ENCODE results near the gene CAMKMT.

CAMKMT gene

DNA sequence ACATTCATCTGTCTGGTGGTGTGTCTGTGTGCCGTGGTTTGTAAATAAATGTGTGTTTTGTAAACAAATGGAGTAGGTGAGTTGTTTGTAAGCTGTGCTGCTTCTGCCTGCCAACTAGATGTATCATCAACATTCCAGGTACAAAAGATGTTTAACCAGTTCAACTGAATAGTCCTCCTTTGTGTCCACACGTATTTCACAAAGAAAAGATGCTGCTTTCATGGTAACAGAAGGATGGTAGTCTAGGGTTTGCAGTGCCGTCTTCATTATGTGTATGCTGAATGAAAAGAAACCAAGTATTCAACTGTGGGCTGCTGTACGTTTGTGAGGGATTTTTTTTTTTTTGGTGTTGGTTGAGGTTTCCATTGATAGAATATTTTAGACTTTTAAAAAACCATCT is 72.1 kb downstream of the CAMKMT start:
- H2AFZ ChIP-seq (ENCODE audit: low read length), result no peak overlapping the region
- no peaks in the 10 kb centered on the region for H3K9me3 ChIP-seq (replicated peaks; ENCODE audit: insufficient read depth, low read length)
- no peak overlapping the region for H3K4me2 ChIP-seq (ENCODE audit: low read depth, low read length)
- H3K79me2 ChIP-seq (ENCODE audit: low read length), result no peaks in the 10 kb centered on the region
- no peak overlapping the region for H3K9ac ChIP-seq (ENCODE audit: low read length)
- H3K4me3 ChIP-seq (ENCODE audit: low read length), result no peak overlapping the region
- H3F3A ChIP-seq (ENCODE audit: insufficient read depth, low read length), result no peaks in the 10 kb centered on the region
- no peak for TF ChIP-seq CTCF (IDR thresholded peaks at IDR 0.05; ENCODE audit: low read length)
- no peak for TF ChIP-seq EZH2 (optimal IDR thresholded peaks at IDR 0.05; ENCODE audit: low read depth, low read length)
- TF ChIP-seq EZH2phosphoT487 (IDR thresholded peaks at IDR 0.05; ENCODE audit: low read length), result no peak
- H3K36me3 ChIP-seq (replicated peaks; ENCODE audit: insufficient read depth, low read length), result no peaks in the 10 kb centered on the region
- H3K4me1 ChIP-seq (ENCODE audit: low read length), result no peaks in the 10 kb centered on the region
- H3K9me2 ChIP-seq (replicated peaks; ENCODE audit: insufficient read depth, low read length), result no peaks in the 10 kb centered on the region
- H3K27ac ChIP-seq (ENCODE audit: low read length), result no peak overlapping the region
- no peak for DNase-seq
- H4K20me1 ChIP-seq (ENCODE audit: insufficient read depth, low read length), result no peaks in the 10 kb centered on the region
- no peaks in the 10 kb centered on the region for H3K27me3 ChIP-seq (replicated peaks; ENCODE audit: insufficient read depth, low read length)

DNA sequence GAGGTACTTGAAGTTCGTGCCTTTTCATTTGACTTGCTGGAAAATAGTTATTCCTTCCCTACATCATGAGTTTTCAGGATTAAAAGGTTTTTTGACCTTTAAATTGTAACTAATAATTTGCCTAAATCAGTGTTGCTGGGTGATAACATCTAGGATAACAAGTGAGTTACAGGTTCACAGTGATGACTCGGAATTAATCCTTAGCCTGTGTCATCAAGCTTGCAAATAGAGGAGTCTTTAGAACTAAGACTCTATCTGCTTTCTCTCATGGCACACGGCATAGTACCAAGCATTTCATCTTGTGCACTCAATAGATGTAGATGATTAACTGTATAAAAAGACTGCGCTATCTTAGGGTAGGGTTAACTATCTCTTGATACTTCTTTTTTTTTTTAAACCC is 79.5 kb downstream of the CAMKMT start:
- Histone ChIP-seq H3F3A (ENCODE audit: insufficient read depth, low read length) (no peaks in the 10 kb centered on the region), H3K36me3 (replicated peaks; ENCODE audit: insufficient read depth, low read length) (no peaks in the 10 kb centered on the region), H3K27ac (ENCODE audit: low read length) (no peak overlapping the region), H4K20me1 (ENCODE audit: insufficient read depth, low read length) (no peaks in the 10 kb centered on the region), H3K4me1 (ENCODE audit: low read length) (no peaks in the 10 kb centered on the region), H3K4me3 (ENCODE audit: low read length) (no peak overlapping the region), H2AFZ (ENCODE audit: low read length) (no peak overlapping the region), H3K79me2 (ENCODE audit: low read length) (no peaks in the 10 kb centered on the region), H3K9me3 (replicated peaks; ENCODE audit: insufficient read depth, low read length) (no peaks in the 10 kb centered on the region), H3K27me3 (replicated peaks; ENCODE audit: insufficient read depth, low read length) (no peaks in the 10 kb centered on the region), H3K9me2 (replicated peaks; ENCODE audit: insufficient read depth, low read length) (no peaks in the 10 kb centered on the region), H3K9ac (ENCODE audit: low read length) (no peak overlapping the region), H3K4me2 (ENCODE audit: low read depth, low read length) (no peak overlapping the region)
- DNase-seq, result no peak
- no peak for TF ChIP-seq EZH2phosphoT487 (IDR thresholded peaks at IDR 0.05; ENCODE audit: low read length)

GRCh38 chr2:44442019-44442418 is 80.3 kb downstream of the CAMKMT start:
- Histone ChIP-seq H3K79me2 (ENCODE audit: low read length) (no peaks in the 10 kb centered on the region), H3K4me2 (ENCODE audit: low read depth, low read length) (no peak overlapping the region), H3K4me1 (ENCODE audit: low read length) (no peaks in the 10 kb centered on the region), H2AFZ (ENCODE audit: low read length) (no peak overlapping the region), H3K9me2 (replicated peaks; ENCODE audit: insufficient read depth, low read length) (no peaks in the 10 kb centered on the region), H3K27ac (ENCODE audit: low read length) (no peak overlapping the region), H3K4me3 (ENCODE audit: low read length) (no peak overlapping the region), H3K9me3 (replicated peaks; ENCODE audit: insufficient read depth, low read length) (no peaks in the 10 kb centered on the region), H4K20me1 (ENCODE audit: insufficient read depth, low read length) (no peaks in the 10 kb centered on the region), H3K9ac (ENCODE audit: low read length) (no peak overlapping the region), H3K27me3 (replicated peaks; ENCODE audit: insufficient read depth, low read length) (no peaks in the 10 kb centered on the region), H3K36me3 (replicated peaks; ENCODE audit: insufficient read depth, low read length) (no peaks in the 10 kb centered on the region), H3F3A (ENCODE audit: insufficient read depth, low read length) (no peaks in the 10 kb centered on the region)
- TF ChIP-seq CTCF (IDR thresholded peaks at IDR 0.05; ENCODE audit: low read length) (no peak), EZH2 (optimal IDR thresholded peaks at IDR 0.05; ENCODE audit: low read depth, low read length) (no peak), EZH2phosphoT487 (IDR thresholded peaks at IDR 0.05; ENCODE audit: low read length) (no peak)
- no peak for DNase-seq

DNA sequence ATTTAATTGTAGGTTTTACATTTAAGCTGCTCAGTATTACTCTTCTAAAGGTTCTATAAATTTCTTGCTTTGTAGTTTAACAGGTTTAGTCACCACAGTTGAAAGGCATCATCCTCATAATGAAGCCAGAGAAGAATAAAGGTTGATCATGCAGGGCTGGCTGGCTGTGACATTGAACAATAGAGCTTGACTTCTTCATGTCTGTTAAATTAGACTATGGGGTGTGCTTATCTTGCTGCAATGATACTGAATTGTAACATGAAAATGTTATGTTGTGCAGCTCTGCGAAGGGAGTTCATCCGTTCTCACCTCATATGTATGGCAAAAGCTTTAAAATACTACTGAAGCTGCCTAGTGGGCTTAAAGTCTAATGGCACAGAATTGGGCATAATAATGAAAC is 81.8 kb downstream of the CAMKMT start:
- H2AFZ ChIP-seq (ENCODE audit: low read length), result no peak overlapping the region
- TF ChIP-seq CTCF (IDR thresholded peaks at IDR 0.05; ENCODE audit: low read length) (no peak), EZH2 (optimal IDR thresholded peaks at IDR 0.05; ENCODE audit: low read depth, low read length) (no peak), EZH2phosphoT487 (IDR thresholded peaks at IDR 0.05; ENCODE audit: low read length) (no peak)
- H3K4me1 ChIP-seq (ENCODE audit: low read length), result no peaks in the 10 kb centered on the region
- no peaks in the 10 kb centered on the region for H3K9me3 ChIP-seq (replicated peaks; ENCODE audit: insufficient read depth, low read length)
- H3K36me3 ChIP-seq (replicated peaks; ENCODE audit: insufficient read depth, low read length), result no peaks in the 10 kb centered on the region
- no peak overlapping the region for H3K4me2 ChIP-seq (ENCODE audit: low read depth, low read length)
- H3K79me2 ChIP-seq (ENCODE audit: low read length), result no peaks in the 10 kb centered on the region
- H3K9ac ChIP-seq (ENCODE audit: low read length), result no peak overlapping the region
- no peak for DNase-seq
- H3K9me2 ChIP-seq (replicated peaks; ENCODE audit: insufficient read depth, low read length), result no peaks in the 10 kb centered on the region
- no peak overlapping the region for H3K27ac ChIP-seq (ENCODE audit: low read length)
- H3K27me3 ChIP-seq (replicated peaks; ENCODE audit: insufficient read depth, low read length), result no peaks in the 10 kb centered on the region
- peaks cover 2% of the 10 kb centered on the region; the same call in 1 of the 2 replicates for H4K20me1 ChIP-seq (ENCODE audit: insufficient read depth, low read length)
- H3K4me3 ChIP-seq (ENCODE audit: low read length), result no peak overlapping the region
- no peaks in the 10 kb centered on the region for H3F3A ChIP-seq (ENCODE audit: insufficient read depth, low read length)
